RPMI7951 (cell line): Measurements from ENCODE around the gene ZNF365. TPM values are rescaled to one million over a fixed set of nuclear protein-coding genes. Genes with fewer than 3 reads are reported as not detected.

ENCODE experiments used
- DNase-seq: peaks from one replicate; pipeline ENCODE4 v3.0.0-alpha.2; 2012; ENCODE audit warnings: low read depth
- total RNA-seq: library from RNA; depleted of rRNA; stranded (reverse); fragments of >200 nt; shearing (Covaris generic); gene quantifications from 2 replicates; pipeline ENCODE4 v1.2.3, GENCODE V29; 2014; rRNA removed

The ZNF365 gene
- total RNA-seq, 1 experiment from 2014 or later, result 6.8 TPM

- DNase-seq, result peak; percentile 90
Measured at GRCh38 chr10:62422068-62422590, 48.0 kb downstream of the ZNF365 start.

GRCh38 chr10:62424026-62424425 lies 49.9 kb downstream of the ZNF365 start:
- no peak for DNase-seq

GRCh38 chr10:62426086-62426485 lies 51.9 kb downstream of the ZNF365 start:
- DNase-seq, result peak; percentile 73

GRCh38 chr10:62426600-62426999 lies 52.4 kb downstream of the ZNF365 start:
- no peak for DNase-seq

- DNase-seq, result peak; percentile 21
Measured at GRCh38 chr10:62430881-62431280, 56.7 kb downstream of the ZNF365 start.

- peak; percentile 97 for DNase-seq
Measured at GRCh38 chr10:62433181-62433692, 59.1 kb downstream of the ZNF365 start.

GRCh38 chr10:62433901-62434300 lies 59.7 kb downstream of the ZNF365 start:
- DNase-seq, result no peak

- DNase-seq, result peak; percentile 68
Measured at GRCh38 chr10:62437696-62438095, 63.5 kb downstream of the ZNF365 start.

- DNase-seq, result peak; percentile 18
Measured at GRCh38 chr10:62442006-62442405, 67.8 kb downstream of the ZNF365 start.

- no peak for DNase-seq
Measured at GRCh38 chr10:62442894-62443669, 68.9 kb downstream of the ZNF365 start.

- peak; percentile 39 for DNase-seq
Measured at GRCh38 chr10:62443866-62444265, 69.7 kb downstream of the ZNF365 start.

- DNase-seq, result no peak
Measured at GRCh38 chr10:62446627-62447026, 72.5 kb downstream of the ZNF365 start.

- no peak for DNase-seq
Measured at GRCh38 chr10:62450912-62451610, 76.9 kb downstream of the ZNF365 start.

GRCh38 chr10:62451611-62451975 lies 77.4 kb downstream of the ZNF365 start:
- no peak for DNase-seq

Other genes with a start within 250 kb of the ZNF365 start
- 9.9 and 11.4 TPM in 2 replicates for gene RTKN2, start 105.5 kb upstream of the ZNF365 start, total RNA-seq